HL-60 (cell line): ENCODE data around the gene VPS18.

ENCODE experiments used
- CTCF ChIP-seq: IDR thresholded peaks from one replicate; pipeline ENCODE4 v1.5.1; 2011; ENCODE audit warnings: low read length, control low read depth, inconsistent platforms; ENCODE audit not compliant: insufficient read depth
- GABPA ChIP-seq: IDR thresholded peaks from 2 replicates; pipeline ENCODE4 v1.6.1; 2012; ENCODE audit warnings: low read depth
- POLR2AphosphoS5 ChIP-seq: IDR thresholded peaks from 2 replicates; pipeline ENCODE4 v1.6.1; 2012; ENCODE audit warnings: low read depth

GRCh38 chr15:40915116-40915661 is 20.9 kb downstream of the VPS18 start:
- TF ChIP-seq CTCF (no peak), GABPA (no peak), POLR2AphosphoS5 (no peak)
